GM21381 (cell line): Measurements from ENCODE around the gene ATF5.
"Not testable (repeated sequence)": the region's sequence is repeated elsewhere in the genome, so short reads cannot be mapped to it uniquely, and the experiment has no call there.

Source experiments
- ATAC-seq: cut with Tn5 transposase; IDR thresholded peaks from one replicate; pipeline ENCODE4 v1.9.1; 2021; ENCODE audit warnings: mild to moderate bottlenecking, moderate library complexity; ENCODE audit not compliant: unreplicated experiment

ATF5 gene

GRCh38 chr19:49921871-49922795 lies 6.9 kb upstream of the ATF5 start:
- no peak for ATAC-seq

GRCh38 chr19:49923055-49924003 lies 5.7 kb upstream of the ATF5 start:
- no peak for ATAC-seq

- ATAC-seq = no peak
Observed at GRCh38 chr19:49924004-49924880, 4.8 kb upstream of the ATF5 start.

GRCh38 chr19:49924881-49925210 lies 4.2 kb upstream of the ATF5 start:
- not testable (repeated sequence) for ATAC-seq

- ATAC-seq = no peak
Observed at GRCh38 chr19:49925486-49925885, 3.5 kb upstream of the ATF5 start.

- ATAC-seq = no peak
Observed at GRCh38 chr19:49926515-49926914, 2.5 kb upstream of the ATF5 start.

GRCh38 chr19:49927526-49928264 lies 1.3 kb upstream of the ATF5 start:
- no peak for ATAC-seq

GRCh38 chr19:49929611-49930482 lies 842 bp downstream of the ATF5 start:
- ATAC-seq = peak; percentile 51

GRCh38 chr19:49930483-49931011 lies 1.5 kb downstream of the ATF5 start:
- ATAC-seq = no peak

- ATAC-seq = no peak
Observed at GRCh38 chr19:49931293-49932040, 2.5 kb downstream of the ATF5 start.

- ATAC-seq = no peak
Observed at GRCh38 chr19:49932041-49932451, 3.0 kb downstream of the ATF5 start.

- ATAC-seq = no peak
Observed at GRCh38 chr19:49932731-49933131, 3.7 kb downstream of the ATF5 start.

- no peak for ATAC-seq
Observed at GRCh38 chr19:49933643-49934042, 4.6 kb downstream of the ATF5 start.

- no peak for ATAC-seq
Observed at GRCh38 chr19:49936549-49936948, 7.5 kb downstream of the ATF5 start.

- no peak for ATAC-seq
Observed at GRCh38 chr19:49937750-49938381, 8.9 kb downstream of the ATF5 start.

- ATAC-seq = no peak
Observed at GRCh38 chr19:49938662-49939061, 9.7 kb downstream of the ATF5 start.

- no peak for ATAC-seq
Observed at GRCh38 chr19:49939721-49940481, 10.9 kb downstream of the ATF5 start.
